Upper lobe of left lung (tissue), 6 donors: Measurements from ENCODE around the gene DHX15. TPM values are rescaled to one million over a fixed set of nuclear protein-coding genes. Genes with fewer than 3 reads are reported as not detected.

ENCODE experiments used
- ATAC-seq, 2 donors: fragments of 200-7000 bp; cut with Tn5 transposase; one replicate each; pipeline ENCODE4 v1.9.1; 2022; ENCODE audit warnings: mild to moderate bottlenecking in 2 of 2, moderate library complexity in 2 of 2; ENCODE audit not compliant: low FRiP score in 2 of 2
- DNase-seq, 2 donors: peaks; one replicate each; pipeline ENCODE4 v3.0.0-alpha.2; 2019 to 2020
- H3K27ac ChIP-seq, 4 donors: fragments of 200-600 bp; sonication (generic); one replicate each; pipeline ENCODE4 v1.5.1; 2016 to 2019
- H3K27me3 ChIP-seq, 4 donors: fragments of 200-600 bp; sonication (generic); one replicate each; pipeline ENCODE4 v1.5.1; 2017 to 2019
- H3K36me3 ChIP-seq, 4 donors: fragments of 200-600 bp; sonication (generic); one replicate each; pipeline ENCODE4 v1.5.1; 2016 to 2019
- H3K4me1 ChIP-seq, 4 donors: fragments of 200-600 bp; sonication (generic); one replicate each; pipeline ENCODE4 v1.5.1; 2018 to 2019
- H3K4me3 ChIP-seq, 4 donors: fragments of 200-600 bp; sonication (generic); one replicate each; pipeline ENCODE4 v1.5.1; 2017 to 2019; ENCODE audit warnings: mild to moderate bottlenecking in 2 of 4, moderate library complexity in 1 of 4
- H3K9me3 ChIP-seq, 4 donors: fragments of 200-600 bp; sonication (generic); one replicate each; pipeline ENCODE4 v1.5.1; 2018 to 2019
- EP300 ChIP-seq, 4 donors: sonication (generic); formaldehyde crosslinking; IDR thresholded peaks; one replicate each; pipeline ENCODE4 v1.5.1; 2017; ENCODE audit warnings: antibody characterized with exemption in 4 of 4, control low read depth in 2 of 4
- POLR2A ChIP-seq, 4 donors: fragments of 450-650 bp; IDR thresholded peaks; one replicate each; pipeline ENCODE4 v1.5.1; 2016 to 2017; ENCODE audit warnings: antibody characterized with exemption in 4 of 4, mild to moderate bottlenecking in 2 of 4
- POLR2AphosphoS5 ChIP-seq, 2 donors: sonication (generic); formaldehyde crosslinking; IDR thresholded peaks; one replicate each; pipeline ENCODE4 v1.5.1; 2017; ENCODE audit warnings: antibody characterized with exemption in 2 of 2
- WGBS, 2 donors: methylation state at CpG; one replicate each; pipeline ENCODE4 v1.1.5; 2017 to 2018; 5-methylcytosine and 5-hydroxymethylcytosine counted together
- total RNA-seq, 6 donors: library from RNA; depleted of rRNA in 4 of 6; stranded (reverse); fragments of >200 nt in 4 of 6; gene quantifications; one replicate each; pipeline versions ENCODE4 v1.1.0 to v1.2.1, GENCODE V29; 2016 to 2021
- TF ChIP-seq, protein P1 (sequence below), 6 experiments: fragments of 450-650 bp in 4 of 6; fragments of 200-600 bp in 2 of 6; sonication (generic) in 2 of 6; IDR thresholded peaks; one replicate each; pipeline ENCODE4 v1.5.1; 2016 to 2019; ENCODE audit warnings: antibody characterized with exemption in 6 of 6
- donor health status: DM: no; HTN: no; CAD: no; lungs with moderate emphysema.
- donor health status: DM: no; HTN: yes; CAD: no; lungs with severe emphysema.

DHX15 gene
- total RNA-seq, 6 donors from 2014 or later, result 83.8 to 201 (median 107) TPM

DNA sequence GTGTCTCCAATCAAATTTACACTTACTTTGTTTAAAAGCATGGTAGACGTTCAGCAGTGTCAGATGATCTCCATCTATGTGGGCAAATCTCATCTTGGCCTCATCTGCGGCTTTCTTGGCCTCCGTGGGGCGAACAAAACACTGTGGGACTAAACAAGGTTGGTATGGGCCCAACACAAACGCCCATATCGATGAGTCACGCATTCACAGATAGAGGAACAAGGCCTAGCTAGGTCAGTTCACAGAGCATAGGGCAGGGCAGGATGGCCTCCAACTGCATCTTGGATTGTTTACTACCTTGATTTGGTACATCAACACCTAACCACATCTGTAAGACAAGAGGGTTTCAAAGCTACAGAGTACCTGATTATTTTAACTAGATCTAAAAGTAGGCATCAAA is 47.3 kb downstream of the DHX15 start:
- H3K27ac ChIP-seq, result no peak overlapping the region
- 91 to 96% methylated on average over 7 of the region's 7 CpGs for WGBS, 2 donors
- H3K27me3 ChIP-seq, result no peaks in the 10 kb centered on the region
- no peaks in the 10 kb centered on the region for H3K9me3 ChIP-seq
- H3K4me1 ChIP-seq, result peaks cover 0 to 8% (median 3%) of the 10 kb centered on the region in 4 donors
- DNase-seq (no peak), ATAC-seq (no peak)
- H3K36me3 ChIP-seq, result peaks cover 8 to 86% (median 30%) of the 10 kb centered on the region in 4 donors
- H3K4me3 ChIP-seq, result no peak overlapping the region
- TF ChIP-seq, protein P1, sequence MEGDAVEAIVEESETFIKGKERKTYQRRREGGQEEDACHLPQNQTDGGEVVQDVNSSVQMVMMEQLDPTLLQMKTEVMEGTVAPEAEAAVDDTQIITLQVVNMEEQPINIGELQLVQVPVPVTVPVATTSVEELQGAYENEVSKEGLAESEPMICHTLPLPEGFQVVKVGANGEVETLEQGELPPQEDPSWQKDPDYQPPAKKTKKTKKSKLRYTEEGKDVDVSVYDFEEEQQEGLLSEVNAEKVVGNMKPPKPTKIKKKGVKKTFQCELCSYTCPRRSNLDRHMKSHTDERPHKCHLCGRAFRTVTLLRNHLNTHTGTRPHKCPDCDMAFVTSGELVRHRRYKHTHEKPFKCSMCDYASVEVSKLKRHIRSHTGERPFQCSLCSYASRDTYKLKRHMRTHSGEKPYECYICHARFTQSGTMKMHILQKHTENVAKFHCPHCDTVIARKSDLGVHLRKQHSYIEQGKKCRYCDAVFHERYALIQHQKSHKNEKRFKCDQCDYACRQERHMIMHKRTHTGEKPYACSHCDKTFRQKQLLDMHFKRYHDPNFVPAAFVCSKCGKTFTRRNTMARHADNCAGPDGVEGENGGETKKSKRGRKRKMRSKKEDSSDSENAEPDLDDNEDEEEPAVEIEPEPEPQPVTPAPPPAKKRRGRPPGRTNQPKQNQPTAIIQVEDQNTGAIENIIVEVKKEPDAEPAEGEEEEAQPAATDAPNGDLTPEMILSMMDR (IDR thresholded peaks at IDR 0.05), result no peak
- no peak for TF ChIP-seq POLR2A (IDR thresholded peaks at IDR 0.05)
- no peak for TF ChIP-seq POLR2AphosphoS5 (IDR thresholded peaks at IDR 0.05)
- no peak for TF ChIP-seq EP300 (IDR thresholded peaks at IDR 0.05)

DNA sequence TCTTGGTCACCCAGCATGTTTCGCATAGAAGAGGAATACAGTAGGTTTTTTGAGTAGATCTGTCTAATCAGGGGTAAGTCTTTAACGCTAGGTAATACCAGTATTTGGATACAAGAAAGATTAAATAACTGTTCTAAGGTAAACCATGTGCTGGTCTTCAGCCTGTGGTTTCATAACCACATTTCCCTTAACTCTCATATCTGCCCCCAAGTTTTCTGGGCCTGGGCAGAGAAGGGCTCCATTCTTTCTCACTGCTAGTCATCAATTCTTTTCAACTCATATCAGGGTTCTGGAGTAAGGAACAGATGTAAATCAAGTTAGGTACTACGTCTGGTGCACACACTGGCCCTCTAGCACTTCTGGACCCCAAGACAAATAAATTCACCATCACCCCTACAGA is 49.0 kb downstream of the DHX15 start:
- DNase-seq (no peak), ATAC-seq (no peak)
- no peaks in the 10 kb centered on the region for H3K9me3 ChIP-seq
- peaks cover 14 to 86% (median 27%) of the 10 kb centered on the region in 4 donors for H3K36me3 ChIP-seq
- no peak overlapping the region for H3K4me3 ChIP-seq
- TF ChIP-seq POLR2A (IDR thresholded peaks at IDR 0.05), result no peak
- TF ChIP-seq, protein P1 (IDR thresholded peaks at IDR 0.05), result no peak
- TF ChIP-seq EP300 (IDR thresholded peaks at IDR 0.05), result no peak
- TF ChIP-seq POLR2AphosphoS5 (IDR thresholded peaks at IDR 0.05), result no peak
- H3K27ac ChIP-seq, result no peak overlapping the region
- 94 to 96% methylated on average over 3 of the region's 3 CpGs for WGBS, 2 donors
- H3K27me3 ChIP-seq, result no peaks in the 10 kb centered on the region
- peaks cover 0 to 8% (median 3%) of the 10 kb centered on the region in 4 donors for H3K4me1 ChIP-seq

DNA sequence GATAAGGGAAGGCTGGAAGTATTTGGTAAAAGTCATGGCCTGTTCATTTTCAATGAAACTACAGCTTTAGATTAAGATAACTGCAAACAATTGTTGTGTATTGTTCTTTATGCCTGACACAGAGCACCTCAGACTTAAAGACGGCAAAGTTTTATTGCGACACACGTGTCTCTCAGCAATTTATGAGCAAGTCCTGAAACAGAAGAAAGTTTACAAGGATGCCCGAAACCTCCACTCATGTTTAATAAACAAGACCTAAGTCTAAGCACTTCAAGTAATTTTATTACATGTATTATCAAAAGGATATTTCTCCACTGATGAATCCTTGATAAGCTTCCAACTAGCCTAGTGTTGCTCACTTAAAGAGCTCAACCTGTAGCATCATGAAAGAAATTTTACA is 51.0 kb downstream of the DHX15 start:
- no peak for TF ChIP-seq POLR2AphosphoS5 (IDR thresholded peaks at IDR 0.05)
- no peak for TF ChIP-seq POLR2A (IDR thresholded peaks at IDR 0.05)
- TF ChIP-seq EP300 (IDR thresholded peaks at IDR 0.05), result no peak
- TF ChIP-seq, protein P1 (IDR thresholded peaks at IDR 0.05), result no peak
- H3K27ac ChIP-seq, result no peak overlapping the region
- ATAC-seq, result no peak
- H3K27me3 ChIP-seq, result no peaks in the 10 kb centered on the region
- H3K36me3 ChIP-seq, result peaks cover 14 to 86% (median 29%) of the 10 kb centered on the region in 4 donors
- H3K9me3 ChIP-seq, result no peaks in the 10 kb centered on the region
- H3K4me3 ChIP-seq, result no peak overlapping the region
- peaks cover 0 to 4% (median 1%) of the 10 kb centered on the region in 4 donors for H3K4me1 ChIP-seq
- no peak for DNase-seq
- WGBS, 2 donors, result 84 to 89% methylated on average over 4 of the region's 4 CpGs

DNA sequence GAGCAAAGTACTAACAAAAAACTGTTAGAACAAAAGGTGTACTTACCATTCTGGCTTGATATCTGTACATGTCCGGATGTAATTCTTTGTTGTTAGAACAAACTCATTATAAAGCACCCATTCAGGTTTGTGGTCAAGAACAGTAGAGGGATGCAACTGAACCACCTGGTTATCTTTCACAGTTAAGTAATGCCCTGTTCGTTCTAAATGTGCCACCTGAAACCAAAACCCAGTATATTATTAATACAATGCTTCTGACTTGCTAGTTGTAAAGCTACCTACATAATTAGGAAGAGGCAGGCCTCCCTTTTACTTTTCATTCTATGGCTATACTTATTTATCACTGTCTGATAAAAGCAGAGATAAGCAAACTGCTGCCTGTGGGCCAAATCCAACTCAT is 54.8 kb downstream of the DHX15 start:
- H3K36me3 ChIP-seq, result peaks cover 14 to 92% (median 40%) of the 10 kb centered on the region in 4 donors
- no peaks in the 10 kb centered on the region for H3K9me3 ChIP-seq
- no peaks in the 10 kb centered on the region for H3K4me1 ChIP-seq
- WGBS, 2 donors, result 88 to 94% methylated on average over 2 of the region's 2 CpGs
- no peak overlapping the region for H3K27ac ChIP-seq
- TF ChIP-seq EP300 (IDR thresholded peaks at IDR 0.05) (no peak), POLR2A (IDR thresholded peaks at IDR 0.05) (no peak), POLR2AphosphoS5 (IDR thresholded peaks at IDR 0.05) (no peak)
- TF ChIP-seq, protein P1 (IDR thresholded peaks at IDR 0.05), result no peak
- ATAC-seq (no peak), DNase-seq (no peak)
- H3K4me3 ChIP-seq, result no peak overlapping the region
- H3K27me3 ChIP-seq, result no peaks in the 10 kb centered on the region

DNA sequence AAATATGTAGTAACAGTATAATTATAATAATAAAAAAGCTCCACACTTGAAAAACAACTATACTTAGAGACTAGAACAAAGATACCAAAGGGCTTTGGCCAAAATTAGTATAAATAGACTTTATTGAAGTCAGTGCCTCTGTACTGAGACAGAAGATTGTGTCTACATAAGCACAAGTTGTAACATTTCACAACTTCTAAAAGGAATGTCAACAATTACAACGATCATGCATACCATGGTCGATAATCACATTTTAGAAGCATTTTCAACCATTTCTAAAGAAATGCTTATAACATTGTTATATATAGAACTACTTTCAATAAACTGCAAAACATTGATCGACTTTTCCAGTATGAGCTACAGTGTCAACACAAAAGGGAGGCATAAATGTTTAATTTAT is 57.0 kb downstream of the DHX15 start:
- TF ChIP-seq POLR2A (IDR thresholded peaks at IDR 0.05), result no peak
- no peak for TF ChIP-seq EP300 (IDR thresholded peaks at IDR 0.05)
- TF ChIP-seq, protein P1 (IDR thresholded peaks at IDR 0.05), result no peak
- TF ChIP-seq POLR2AphosphoS5 (IDR thresholded peaks at IDR 0.05), result no peak
- DNase-seq, result no peak
- Histone ChIP-seq H3K4me3 (no peak overlapping the region), H3K27me3 (no peaks in the 10 kb centered on the region), H3K36me3 (peaks cover 9 to 93% (median 39%) of the 10 kb centered on the region in 4 donors), H3K9me3 (no peaks in the 10 kb centered on the region), H3K27ac (no peak overlapping the region), H3K4me1 (no peaks in the 10 kb centered on the region)
- no peak for ATAC-seq
- WGBS, 2 donors, result 77 to 78% methylated on average over 3 of the region's 3 CpGs
